Omental fat pad (tissue), 4 donors: ENCODE results near the gene CGB7. TPM values are rescaled to one million over a fixed set of nuclear protein-coding genes. Genes with fewer than 3 reads are reported as not detected.
A peak's percentile ranks its signal among the peaks of the same experiment; 100 is the strongest.

Experiments
- ATAC-seq: fragments of 150-250 bp; one replicate; pipeline ENCODE4 v1.9.1; 2016; ENCODE audit warnings: mild to moderate bottlenecking, moderate library complexity; ENCODE audit not compliant: low FRiP score
- DNase-seq: peaks from one replicate; pipeline ENCODE4 v3.0.0-alpha.2; 2019; ENCODE audit warnings: low spot score
- CTCF ChIP-seq, 3 donors: fragments of 450-650 bp; IDR thresholded peaks; one replicate each; pipeline ENCODE4 v1.5.1; 2016 to 2017; ENCODE audit warnings: antibody characterized with exemption in 3 of 3, mild to moderate bottlenecking in 3 of 3, moderate library complexity in 2 of 3
- small RNA-seq: library from RNA; depleted of rRNA; stranded (forward); fragments of <200 nt; gene quantifications from one replicate; pipeline ENCODE3, GENCODE V24; 2016
- total RNA-seq, 4 donors: library from RNA; depleted of rRNA; stranded (reverse); fragments of >200 nt; gene quantifications; one replicate each; pipeline ENCODE4 v1.1.0, GENCODE V29; 2016

CGB7 gene
- total RNA-seq, 4 donors from 2014 or later = not detected

GRCh38 chr19:49010453-49010852 lies 47.1 kb downstream of the CGB7 start:
- TF ChIP-seq CTCF (IDR thresholded peaks at IDR 0.05) = no peak

GRCh38 chr19:49009828-49010227 lies 47.7 kb downstream of the CGB7 start:
- DNase-seq (no peak), ATAC-seq (no peak)
- TF ChIP-seq CTCF (IDR thresholded peaks at IDR 0.05) = no peak

More at GRCh38 chr19:49010453-49010852, 47.1 kb downstream of the CGB7 start:
- DNase-seq (no peak), ATAC-seq (no peak)

- DNase-seq = no peak
- TF ChIP-seq CTCF (IDR thresholded peaks at IDR 0.05) = no peak
- peak; percentile 6 for ATAC-seq
Observed at GRCh38 chr19:49006905-49007304, 50.6 kb downstream of the CGB7 start.

- no peak for ATAC-seq
- DNase-seq = no peak
- TF ChIP-seq CTCF (IDR thresholded peaks at IDR 0.05) = no peak
Observed at GRCh38 chr19:49004964-49005614, 52.5 kb downstream of the CGB7 start.

Small RNAs within 50 kb of the gene (small RNA-seq; reads per million reads assigned to genes)
- gene MIR6798 (not detected), gene RN7SL708P (not detected)

Other genes with a start within 250 kb of the CGB7 start
- gene BCAT2, start 246.7 kb downstream of the CGB7 start, total RNA-seq = 10 to 100 TPM; 20.5 to 65.3 (median 37.2) TPM
- 10 to 100 TPM; 11.0 to 19.3 (median 13.0) TPM for gene HSD17B14, start 221.3 kb downstream of the CGB7 start, total RNA-seq
- 10 to 100 TPM in 3 of 4 donors, 1 to 10 TPM in 1; 7.3 to 18.7 (median 14.9) TPM for gene PLEKHA4, start 189.1 kb downstream of the CGB7 start, total RNA-seq
- 100 to 1,000 TPM; 105 to 282 (median 176) TPM for gene PPP1R15A, start 185.3 kb downstream of the CGB7 start, total RNA-seq
- not detected for gene TULP2, start 159.0 kb downstream of the CGB7 start, total RNA-seq
- gene NUCB1, start 157.4 kb downstream of the CGB7 start, total RNA-seq = 100 to 1,000 TPM; 197 to 280 (median 253) TPM
- gene DHDH, start 124.0 kb downstream of the CGB7 start, total RNA-seq = not detected
- 10 to 100 TPM; 26.4 to 64.2 (median 37.3) TPM for gene BAX, start 102.9 kb downstream of the CGB7 start, total RNA-seq
- 1,000 to 10,000 TPM; 6,104 to 9,580 (median 8,850) TPM for gene FTL, start 92.4 kb downstream of the CGB7 start, total RNA-seq
- 10 to 100 TPM; 34.3 to 41.0 (median 38.8) TPM for gene GYS1, start 64.4 kb downstream of the CGB7 start, total RNA-seq
- gene RUVBL2, start 63.9 kb downstream of the CGB7 start, total RNA-seq = 10 to 100 TPM; 66.3 to 83.9 (median 72.4) TPM
- not detected for gene LHB, start 40.7 kb downstream of the CGB7 start, total RNA-seq
- not detected for gene CGB3, start 33.4 kb downstream of the CGB7 start, total RNA-seq
- not detected for gene CGB2, start 25.9 kb downstream of the CGB7 start, total RNA-seq
- gene CGB1, start 20.9 kb downstream of the CGB7 start, total RNA-seq = not detected
- not detected for gene CGB5, start 13.9 kb downstream of the CGB7 start, total RNA-seq
- gene CGB8, start 8.6 kb downstream of the CGB7 start, total RNA-seq = not detected
- gene NTF4, start 7.1 kb upstream of the CGB7 start, total RNA-seq = under 1 TPM in 1 of 4 donors, not detected in 3; 0.84 TPM
- gene KCNA7, start 14.9 kb upstream of the CGB7 start, total RNA-seq = not detected
- 100 to 1,000 TPM; 132 to 314 (median 207) TPM for gene SNRNP70, start 27.7 kb upstream of the CGB7 start, total RNA-seq
- 1 to 10 TPM in 3 of 4 donors, not detected in 1; 3.7 to 9.0 (median 3.9) TPM for gene LIN7B, start 56.6 kb upstream of the CGB7 start, total RNA-seq
- gene C19orf73, start 61.4 kb upstream of the CGB7 start, total RNA-seq = 1 to 10 TPM; 1.6 to 3.5 (median 2.9) TPM
- 10 to 100 TPM in 1 of 4 donors, 1 to 10 TPM in 3; 1.6 to 11.2 (median 4.1) TPM for gene PPFIA3, start 61.8 kb upstream of the CGB7 start, total RNA-seq
- gene HRC, start 97.6 kb upstream of the CGB7 start, total RNA-seq = 10 to 100 TPM in 1 of 4 donors, 1 to 10 TPM in 1, under 1 TPM in 2; 0.74 to 13.1 (median 1.7) TPM
- gene TRPM4, start 100.0 kb upstream of the CGB7 start, total RNA-seq = 10 to 100 TPM in 2 of 4 donors, 1 to 10 TPM in 2; 7.2 to 26.0 (median 10.6) TPM